Left lung (tissue), 10 donors: ENCODE measurements around the gene THEM4. TPM values are rescaled to one million over a fixed set of nuclear protein-coding genes. Genes with fewer than 3 reads are reported as not detected.
"Not testable (repeated sequence)": the region's sequence is repeated elsewhere in the genome, so short reads cannot be mapped to it uniquely, and the experiment has no call there.

Source experiments
- ATAC-seq: fragments of 200-7000 bp; cut with Tn5 transposase; one replicate; pipeline ENCODE4 v1.9.1; 2020; ENCODE audit warnings: moderate library complexity
- DNase-seq, 4 donors: peaks; one replicate each; pipeline ENCODE4 v3.0.0-alpha.2; 2013 to 2020
- H3K27ac ChIP-seq, 2 donors: fragments of 200-600 bp; sonication (generic) in 1 of 2; one replicate each; pipeline versions ENCODE4 v1.5.0 to v1.8.0; 2020 to 2021
- H3K27me3 ChIP-seq, 2 donors: fragments of 200-600 bp; sonication (generic) in 1 of 2; one replicate each; pipeline versions ENCODE4 v1.5.0 to v1.8.0; 2020 to 2021
- H3K36me3 ChIP-seq, 2 donors: fragments of 200-600 bp; sonication (generic) in 1 of 2; one replicate each; pipeline versions ENCODE4 v1.5.0 to v1.8.0; 2020 to 2021
- H3K4me1 ChIP-seq, 2 donors: fragments of 200-600 bp; one replicate each; pipeline ENCODE4 v1.8.0; 2021
- H3K4me3 ChIP-seq, 2 donors: fragments of 200-600 bp; sonication (generic) in 1 of 2; one replicate each; pipeline versions ENCODE4 v1.5.0 to v1.8.0; 2020 to 2021; ENCODE audit warnings: mild to moderate bottlenecking in 1 of 2
- H3K9me3 ChIP-seq, 2 donors: fragments of 200-600 bp; sonication (generic) in 1 of 2; one replicate each; pipeline versions ENCODE4 v1.5.0 to v1.8.0; 2020 to 2021
- intact Hi-C, 2 donors: fragments of 100-400 bp; cut with DNase I; formaldehyde crosslinking; loops; one replicate each; pipeline versions ENCODE4 v1.11.2 to v1.14.2; 2022
- polyA plus RNA-seq, 6 donors: library from polyadenylated mRNA; unstranded; fragments of 120-200 nt; gene quantifications; one replicate each; pipeline ENCODE4 v1.2.1, GENCODE V29; 2013; ENCODE audit not compliant: insufficient read length in 6 of 6
- total RNA-seq, 2 donors: library from RNA; stranded (reverse); fragmentation: NEBNext Ultra II Directional; extraction: Animal tissue kit (Norgen Biotek cat#: 25700); gene quantifications; one replicate each; pipeline ENCODE4 v1.2.1, GENCODE V29; 2021
- TF ChIP-seq, protein P1 (sequence below), 2 donors: fragments of 200-600 bp; sonication (generic) in 1 of 2; IDR thresholded peaks; one replicate each; pipeline versions ENCODE4 v1.5.0 to v1.8.0; 2021; ENCODE audit warnings: antibody characterized with exemption in 2 of 2
- donor health status: DM: no; HTN: yes; CAD: no.
- donor health status: DM: no; HTN: no; CAD: no.

THEM4 gene
- total and polyA plus RNA-seq, 8 donors: 10.6 to 36.8 (median 30.6) TPM

GRCh38 chr1:151914076-151914475 is 4.8 kb upstream of the THEM4 start:
- Histone ChIP-seq H3K27me3 (no peaks in the 10 kb centered on the region), H3K27ac (no peak overlapping the region), H3K4me3 (no peak overlapping the region), H3K9me3 (no peaks in the 10 kb centered on the region), H3K4me1 (peaks cover 0 to 6% of the 10 kb centered on the region in 2 donors), H3K36me3 (no peaks in the 10 kb centered on the region)
- intact Hi-C loops: no loop called here
- DNase-seq (no peak), ATAC-seq (no peak)
- TF ChIP-seq, protein P1, sequence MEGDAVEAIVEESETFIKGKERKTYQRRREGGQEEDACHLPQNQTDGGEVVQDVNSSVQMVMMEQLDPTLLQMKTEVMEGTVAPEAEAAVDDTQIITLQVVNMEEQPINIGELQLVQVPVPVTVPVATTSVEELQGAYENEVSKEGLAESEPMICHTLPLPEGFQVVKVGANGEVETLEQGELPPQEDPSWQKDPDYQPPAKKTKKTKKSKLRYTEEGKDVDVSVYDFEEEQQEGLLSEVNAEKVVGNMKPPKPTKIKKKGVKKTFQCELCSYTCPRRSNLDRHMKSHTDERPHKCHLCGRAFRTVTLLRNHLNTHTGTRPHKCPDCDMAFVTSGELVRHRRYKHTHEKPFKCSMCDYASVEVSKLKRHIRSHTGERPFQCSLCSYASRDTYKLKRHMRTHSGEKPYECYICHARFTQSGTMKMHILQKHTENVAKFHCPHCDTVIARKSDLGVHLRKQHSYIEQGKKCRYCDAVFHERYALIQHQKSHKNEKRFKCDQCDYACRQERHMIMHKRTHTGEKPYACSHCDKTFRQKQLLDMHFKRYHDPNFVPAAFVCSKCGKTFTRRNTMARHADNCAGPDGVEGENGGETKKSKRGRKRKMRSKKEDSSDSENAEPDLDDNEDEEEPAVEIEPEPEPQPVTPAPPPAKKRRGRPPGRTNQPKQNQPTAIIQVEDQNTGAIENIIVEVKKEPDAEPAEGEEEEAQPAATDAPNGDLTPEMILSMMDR (IDR thresholded peaks at IDR 0.05): no peak

GRCh38 chr1:151912973-151913372 is 3.7 kb upstream of the THEM4 start:
- Histone ChIP-seq H3K4me1 (peaks cover 0 to 15% of the 10 kb centered on the region in 2 donors), H3K36me3 (no peaks in the 10 kb centered on the region), H3K27me3 (no peaks in the 10 kb centered on the region), H3K4me3 (no peak overlapping the region), H3K27ac (no peak overlapping the region), H3K9me3 (peaks cover 0 to 3% of the 10 kb centered on the region in 2 donors)
- ATAC-seq: no peak
- intact Hi-C loops: no loop called here
- TF ChIP-seq, protein P1 (IDR thresholded peaks at IDR 0.05): no peak
- no peak for DNase-seq

DNA sequence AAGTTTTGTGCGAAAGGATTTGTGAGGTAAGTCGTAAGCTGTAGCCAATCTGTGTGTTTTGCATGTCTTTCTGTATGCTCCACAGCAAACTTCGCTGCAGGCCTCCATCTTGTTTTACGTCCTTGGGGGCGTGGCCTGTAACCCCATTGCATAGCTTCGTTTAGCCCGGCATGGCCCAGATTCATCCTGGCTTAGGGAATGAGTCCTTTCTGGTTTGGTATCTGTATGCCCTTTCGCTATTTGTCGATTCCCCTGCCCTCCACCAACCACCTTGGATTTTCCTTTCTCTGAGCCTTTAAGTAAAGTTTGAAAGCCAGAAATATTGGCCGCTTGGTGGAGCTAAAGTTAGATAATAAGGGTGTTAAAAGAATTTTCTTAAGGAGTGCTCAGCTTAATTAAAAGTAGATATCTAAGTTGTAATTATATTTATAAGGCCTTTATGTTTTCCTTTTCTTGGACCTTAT is 1.1 kb downstream of the THEM4 start:
- H3K27ac ChIP-seq: no peak overlapping the region
- TF ChIP-seq, protein P1 (IDR thresholded peaks at IDR 0.05): no peak
- H3K4me1 ChIP-seq: peaks cover 3 to 15% of the 10 kb centered on the region in 2 donors
- intact Hi-C loops: no loop called here
- H3K4me3 ChIP-seq: peak overlapping the region in 1 of 2 donors; percentile 61
- peaks cover 0 to 23% of the 10 kb centered on the region in 2 donors for H3K9me3 ChIP-seq
- peaks cover 0 to 6% of the 10 kb centered on the region in 2 donors for H3K36me3 ChIP-seq
- ATAC-seq (no peak), DNase-seq (no peak)
- no peaks in the 10 kb centered on the region for H3K27me3 ChIP-seq

DNA sequence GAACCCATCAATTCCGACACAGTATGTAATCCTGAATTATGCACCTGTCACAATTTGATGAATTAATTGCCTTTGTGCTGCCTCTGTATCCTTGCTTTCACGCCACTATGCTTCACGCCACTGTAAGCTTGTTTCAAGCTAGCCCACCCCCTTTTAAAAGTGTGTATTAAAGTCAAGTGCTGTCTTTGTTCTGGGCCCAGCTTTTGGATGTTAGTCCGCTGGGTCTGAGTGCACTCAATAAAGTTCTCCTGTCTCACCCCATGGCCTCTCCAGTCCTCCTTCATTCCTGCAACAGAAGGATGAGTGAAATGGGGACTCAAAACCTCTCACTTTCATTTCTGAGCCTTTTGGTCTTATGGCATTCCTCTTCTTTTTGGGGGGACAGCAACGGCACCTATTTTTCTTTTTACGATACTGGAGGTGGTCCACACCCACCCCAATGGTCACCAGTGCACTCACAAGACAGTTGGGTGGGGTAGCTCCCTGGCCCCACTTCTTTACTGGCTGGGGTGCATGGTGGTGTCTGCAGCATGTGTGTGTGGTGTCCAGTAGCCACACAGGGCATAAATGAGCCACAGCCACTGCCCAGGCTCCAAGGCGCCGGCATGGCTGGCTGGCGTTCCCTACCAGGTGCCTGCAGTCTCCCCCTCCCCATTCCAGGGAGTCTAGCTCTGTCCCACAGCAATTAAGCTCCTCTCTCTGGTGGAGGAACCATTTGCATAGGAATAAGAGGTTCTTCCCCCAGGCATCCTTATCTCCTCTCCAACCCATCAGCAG is 1.8 kb downstream of the THEM4 start:
- ATAC-seq (no peak), DNase-seq (no peak)
- Histone ChIP-seq H3K27ac (no peak overlapping the region), H3K27me3 (no peaks in the 10 kb centered on the region), H3K36me3 (peaks cover 0 to 6% of the 10 kb centered on the region in 2 donors), H3K4me3 (no peak overlapping the region), H3K4me1 (peaks cover 3 to 15% of the 10 kb centered on the region in 2 donors), H3K9me3 (peaks cover 0 to 23% of the 10 kb centered on the region in 2 donors)
- TF ChIP-seq, protein P1 (IDR thresholded peaks at IDR 0.05): no peak
- intact Hi-C loops: no loop called here

DNA sequence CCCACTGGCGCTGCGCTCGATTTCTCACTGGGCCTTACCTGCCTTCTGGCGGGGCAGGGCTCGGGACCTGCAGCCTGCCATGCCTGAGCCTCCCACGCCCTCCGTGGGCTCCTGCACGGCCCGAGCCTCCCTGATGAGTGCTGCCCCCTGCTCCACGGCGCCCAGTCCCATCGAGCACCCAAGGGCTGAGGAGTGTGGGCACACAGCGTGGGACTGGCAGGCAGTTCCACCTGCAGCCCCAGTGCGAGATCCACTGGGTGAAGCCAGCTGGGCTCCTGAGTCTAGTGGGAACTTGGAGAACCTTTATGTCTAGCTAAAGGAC is 3.0 kb downstream of the THEM4 start:
- H3K27me3 ChIP-seq, intact Hi-C loops, ATAC-seq, DNase-seq, H3K27ac ChIP-seq, H3K36me3 ChIP-seq, H3K4me3 ChIP-seq: not testable (repeated sequence)
- Histone ChIP-seq H3K9me3 (peaks cover 0 to 30% of the 10 kb centered on the region in 2 donors), H3K4me1 (peaks cover 3 to 15% of the 10 kb centered on the region in 2 donors)

- H3K4me1 ChIP-seq: peaks cover 3 to 15% of the 10 kb centered on the region in 2 donors
- H3K27ac ChIP-seq, DNase-seq, intact Hi-C loops, H3K36me3 ChIP-seq, H3K27me3 ChIP-seq, H3K4me3 ChIP-seq, ATAC-seq: not testable (repeated sequence)
- H3K9me3 ChIP-seq: peaks cover 0 to 36% of the 10 kb centered on the region in 2 donors
Observed at GRCh38 chr1:151905443-151906323, 3.6 kb downstream of the THEM4 start.
